GM12878 (cell line): ENCODE measurements around the gene FN3K.

Source experiments
- LARP7 ChIP-seq: fragments of 450-650 bp; IDR thresholded peaks from 2 replicates; pipeline ENCODE4 v1.6.1; 2017; ENCODE audit warnings: mild to moderate bottlenecking
- SMC3 ChIP-seq: IDR thresholded peaks from 2 replicates; pipeline ENCODE4 v1.6.1; 2011; ENCODE audit warnings: low read length, improper control_type of control experiment, borderline replicate concordance
- TF ChIP-seq, protein P1 (sequence below), 3 experiments: IDR thresholded peaks in 2 of 3; conservative IDR thresholded peaks in 1 of 3; 2 replicates each; pipeline ENCODE4 v1.5.1; 2011; ENCODE audit warnings: low read depth in 3 of 3, low read length in 3 of 3, mild to moderate bottlenecking in 3 of 3, control low read depth in 2 of 3, moderate library complexity in 2 of 3, inconsistent platforms in 1 of 3, mixed read lengths in 1 of 3; ENCODE audit not compliant: control insufficient read depth in 2 of 3, insufficient read depth in 1 of 3; ENCODE audit errors: extremely low read depth in 1 of 3

DNA sequence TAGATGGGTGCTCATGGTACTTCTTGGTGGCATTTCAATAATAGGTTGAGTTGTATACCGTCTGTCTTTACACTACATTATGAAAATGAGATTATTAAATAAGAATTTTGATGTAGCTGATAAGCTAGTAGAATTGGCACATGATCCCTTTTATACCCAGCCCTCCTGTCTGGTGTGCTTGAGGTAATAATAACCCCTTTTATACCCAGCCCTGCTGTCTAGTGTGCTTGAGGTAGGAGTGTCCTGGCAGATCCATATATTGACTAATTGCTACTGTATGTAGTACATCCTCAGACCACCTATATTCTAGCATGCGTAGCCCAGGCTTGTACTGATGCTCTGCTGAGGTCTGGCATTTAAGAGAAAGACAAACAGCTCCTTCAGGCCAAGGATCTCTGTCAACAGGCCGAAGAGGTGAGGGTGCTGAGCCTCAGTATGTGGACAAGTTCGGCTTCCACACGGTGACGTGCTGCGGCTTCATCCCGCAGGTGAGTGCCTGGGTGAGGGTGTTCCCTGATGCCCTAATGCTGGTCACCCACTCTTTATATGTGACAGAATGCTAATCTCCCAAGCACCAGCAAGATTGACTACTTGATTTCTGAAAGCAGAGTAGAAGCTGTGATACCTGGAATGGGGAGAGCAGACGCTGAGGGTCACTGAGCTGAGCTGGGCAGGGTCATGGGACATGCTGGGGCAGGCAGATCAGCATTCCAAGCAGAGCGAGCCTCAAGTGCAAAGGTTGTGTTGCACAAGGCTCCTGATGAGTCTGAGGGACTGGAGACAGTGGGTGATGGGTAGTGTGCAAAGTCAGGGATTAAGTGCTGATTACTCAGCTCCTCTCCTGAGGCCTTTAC, 5.7 kb downstream of the FN3K start:
- TF ChIP-seq SMC3 = no peak
- TF ChIP-seq, protein P1, sequence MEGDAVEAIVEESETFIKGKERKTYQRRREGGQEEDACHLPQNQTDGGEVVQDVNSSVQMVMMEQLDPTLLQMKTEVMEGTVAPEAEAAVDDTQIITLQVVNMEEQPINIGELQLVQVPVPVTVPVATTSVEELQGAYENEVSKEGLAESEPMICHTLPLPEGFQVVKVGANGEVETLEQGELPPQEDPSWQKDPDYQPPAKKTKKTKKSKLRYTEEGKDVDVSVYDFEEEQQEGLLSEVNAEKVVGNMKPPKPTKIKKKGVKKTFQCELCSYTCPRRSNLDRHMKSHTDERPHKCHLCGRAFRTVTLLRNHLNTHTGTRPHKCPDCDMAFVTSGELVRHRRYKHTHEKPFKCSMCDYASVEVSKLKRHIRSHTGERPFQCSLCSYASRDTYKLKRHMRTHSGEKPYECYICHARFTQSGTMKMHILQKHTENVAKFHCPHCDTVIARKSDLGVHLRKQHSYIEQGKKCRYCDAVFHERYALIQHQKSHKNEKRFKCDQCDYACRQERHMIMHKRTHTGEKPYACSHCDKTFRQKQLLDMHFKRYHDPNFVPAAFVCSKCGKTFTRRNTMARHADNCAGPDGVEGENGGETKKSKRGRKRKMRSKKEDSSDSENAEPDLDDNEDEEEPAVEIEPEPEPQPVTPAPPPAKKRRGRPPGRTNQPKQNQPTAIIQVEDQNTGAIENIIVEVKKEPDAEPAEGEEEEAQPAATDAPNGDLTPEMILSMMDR (IDR thresholded peaks at IDR 0.05 in 2 of 3, conservative IDR thresholded peaks at IDR 0.05 in 1 of 3; ENCODE audit: control insufficient read depth in 2 of 3, extremely low read depth in 1 of 3, insufficient read depth in 1 of 3, low read depth in 3 of 3, low read length in 3 of 3) = no peak
- no peak for TF ChIP-seq LARP7
